Measurements from ENCODE around the gene PLEKHG5. TPM values are rescaled to one million over a fixed set of nuclear protein-coding genes. Genes with fewer than 3 reads are reported as not detected.
"Not testable (repeated sequence)": the region's sequence is repeated elsewhere in the genome, so short reads cannot be mapped to it uniquely, and the experiment has no call there.

Gene PLEKHG5
- total and polyA plus RNA-seq, 4 donors: 0.28 to 1.9 (median 1.1) TPM

- TF ChIP-seq HNF4A (conservative IDR thresholded peaks at IDR 0.05) (no peak), CTCF (IDR thresholded peaks at IDR 0.05; ENCODE audit: low read depth, low read length, missing input control) (no peak)
Observed at GRCh38 chr1:6446665-6447015, 44.8 kb downstream of the PLEKHG5 start (continued).

DNA sequence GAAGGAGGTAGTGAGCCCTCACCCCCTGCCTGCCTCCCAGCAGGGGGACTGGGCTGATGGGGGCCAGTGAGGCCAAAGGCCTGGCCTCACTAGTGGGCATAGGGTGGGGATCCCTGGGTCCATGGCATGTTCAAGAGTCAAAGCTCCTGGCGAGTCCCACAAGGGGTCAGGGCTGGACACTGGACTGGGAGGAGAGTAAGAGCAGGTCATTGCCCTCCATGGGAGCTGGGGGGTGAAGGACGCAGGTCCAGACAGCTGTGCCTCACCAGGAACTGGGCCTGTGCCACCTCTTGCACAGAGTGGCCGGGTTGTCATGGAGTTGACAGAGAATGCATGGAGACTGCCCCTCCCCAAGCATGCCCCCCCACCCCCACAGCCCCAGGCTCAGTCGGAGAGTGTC is 45.5 kb downstream of the PLEKHG5 start:
- peak overlapping the region; percentile 70 to 76 for H3K27ac ChIP-seq (ENCODE audit: low read depth in 1 of 2, low read length in 2 of 2)
- 30% methylated on average over 4 of the region's 4 CpGs for WGBS
- DNase-seq (ENCODE audit: low spot score): not testable (repeated sequence)

DNA sequence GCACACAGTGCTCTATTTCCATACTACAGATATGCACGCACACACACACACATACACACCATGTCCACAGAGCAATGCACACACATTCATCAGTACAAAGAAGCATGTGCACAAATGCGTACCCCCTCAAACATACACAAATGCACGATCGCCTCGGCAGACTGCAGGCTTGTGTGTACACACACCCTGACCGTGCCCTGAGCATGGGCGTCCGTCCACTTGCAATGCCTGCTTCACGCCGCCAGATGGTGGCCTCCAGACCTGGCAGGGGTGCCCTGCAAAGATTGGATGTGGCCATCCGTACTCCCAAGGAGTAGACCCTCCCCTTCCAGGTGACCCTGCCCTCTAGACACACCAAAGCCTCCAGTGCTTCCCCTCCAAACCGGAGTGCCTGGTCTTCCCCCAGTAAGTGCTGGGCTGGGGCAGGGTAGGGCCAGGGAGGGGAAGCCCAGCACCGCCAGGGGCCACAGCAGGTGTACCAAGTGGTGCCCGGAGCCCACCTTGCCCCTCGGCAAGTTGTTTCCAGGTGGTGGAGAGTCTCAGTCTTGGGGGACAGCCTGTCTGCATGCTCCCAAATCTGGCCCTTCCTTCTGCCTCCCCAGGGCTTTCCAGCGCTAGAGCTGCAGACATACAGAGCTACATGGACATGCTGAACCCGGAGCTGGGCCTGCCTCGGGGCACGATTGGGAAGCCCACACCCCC is 46.3 kb downstream of the PLEKHG5 start:
- no peak for TF ChIP-seq YY1 (IDR thresholded peaks at IDR 0.05)
- peak; percentile 76 to 87 for TF ChIP-seq RAD21 (IDR thresholded peaks at IDR 0.05)
- TF ChIP-seq SP1 (IDR thresholded peaks at IDR 0.05): no peak
- TF ChIP-seq RXRA (IDR thresholded peaks at IDR 0.05): peak; percentile 50 to 62
- TF ChIP-seq HNF4A (conservative IDR thresholded peaks at IDR 0.05): peak; percentile 15 to 33
- TF ChIP-seq CTCF (IDR thresholded peaks at IDR 0.05; ENCODE audit: low read depth, low read length, missing input control): peak; percentile 72
- no peak for TF ChIP-seq JUND (IDR thresholded peaks at IDR 0.05)
- Histone ChIP-seq H3K9ac (ENCODE audit: low read depth in 1 of 2, low read length in 2 of 2) (no peak overlapping the region), H3K27ac (ENCODE audit: low read depth in 1 of 2, low read length in 2 of 2) (peak overlapping the region in 1 of 2 donors; percentile 9), H3K36me3 (ENCODE audit: control insufficient read depth in 4 of 4, insufficient read depth in 3 of 4, low read depth in 1 of 4, low read length in 3 of 4) (no peaks in the 10 kb centered on the region), H3K4me3 (ENCODE audit: low read depth in 1 of 3, low read length in 3 of 3) (no peak overlapping the region), H3K4me1 (ENCODE audit: control insufficient read depth in 4 of 4, insufficient read depth in 4 of 4, low read length in 3 of 4) (peaks cover 30 to 50% (median 36%) of the 10 kb centered on the region in 4 donors), H3K27me3 (ENCODE audit: control insufficient read depth in 4 of 4, insufficient read depth in 4 of 4, low read length in 3 of 4) (no peaks in the 10 kb centered on the region), H3K9me3 (ENCODE audit: control insufficient read depth in 4 of 4, low read length in 3 of 4) (no peaks in the 10 kb centered on the region)
- WGBS: 31% methylated on average over 19 of the region's 19 CpGs
- no peak for DNase-seq (ENCODE audit: low spot score)

More for the DNA sequence above, 45.5 kb downstream of the PLEKHG5 start:
- not testable (repeated sequence) for H3K9ac ChIP-seq (ENCODE audit: low read depth in 1 of 2, low read length in 2 of 2); H3K27me3 ChIP-seq (ENCODE audit: control insufficient read depth in 4 of 4, insufficient read depth in 4 of 4, low read length in 3 of 4); H3K4me3 ChIP-seq (ENCODE audit: low read depth in 1 of 3, low read length in 3 of 3); H3K36me3 ChIP-seq (ENCODE audit: control insufficient read depth in 4 of 4, insufficient read depth in 3 of 4, low read depth in 1 of 4, low read length in 3 of 4); H3K9me3 ChIP-seq (ENCODE audit: control insufficient read depth in 4 of 4, low read length in 3 of 4)
- peaks cover 31 to 54% (median 41%) of the 10 kb centered on the region in 4 donors for H3K4me1 ChIP-seq (ENCODE audit: control insufficient read depth in 4 of 4, insufficient read depth in 4 of 4, low read length in 3 of 4)
- TF ChIP-seq RXRA (IDR thresholded peaks at IDR 0.05) (peak; percentile 95 to 97), HNF4A (conservative IDR thresholded peaks at IDR 0.05) (peak; percentile 86), NR2F2 (IDR thresholded peaks at IDR 0.05) (peak; percentile 30), HNF4G (IDR thresholded peaks at IDR 0.05) (peak; percentile 52), RAD21 (IDR thresholded peaks at IDR 0.05) (peak in 1 of 2 donors; percentile 38), SP1 (IDR thresholded peaks at IDR 0.05) (peak; percentile 84), REST (IDR thresholded peaks at IDR 0.05) (peak; percentile 34), YY1 (IDR thresholded peaks at IDR 0.05) (peak; percentile 58)
- TF ChIP-seq, protein P1, sequence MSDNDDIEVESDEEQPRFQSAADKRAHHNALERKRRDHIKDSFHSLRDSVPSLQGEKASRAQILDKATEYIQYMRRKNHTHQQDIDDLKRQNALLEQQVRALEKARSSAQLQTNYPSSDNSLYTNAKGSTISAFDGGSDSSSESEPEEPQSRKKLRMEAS (IDR thresholded peaks at IDR 0.05): peak; percentile 50
